ENCODE data around the gene TRAPPC11.

- TF ChIP-seq CTCF (conservative IDR thresholded peaks at IDR 0.05; ENCODE audit: low read depth in 2 of 2): no peak
- TF ChIP-seq JUNB (IDR thresholded peaks at IDR 0.05; ENCODE audit: unreplicated experiment): no peak
- no peak for TF ChIP-seq POLR2AphosphoS5 (IDR thresholded peaks at IDR 0.05; ENCODE audit: low read depth)
- no peak for TF ChIP-seq EZH2 (IDR thresholded peaks at IDR 0.05; ENCODE audit: low read depth, unreplicated experiment)
- no peak for TF ChIP-seq ZNF462 (CRISPR knock-in tag; IDR thresholded peaks at IDR 0.05)
- no peak for TF ChIP-seq REST (IDR thresholded peaks at IDR 0.05; ENCODE audit: unreplicated experiment)
- TF ChIP-seq EZH2phosphoT487 (IDR thresholded peaks at IDR 0.05; ENCODE audit: unreplicated experiment): no peak
Observed at GRCh38 chr4:183727482-183727881, 68.4 kb downstream of the TRAPPC11 start.

Data from GM23338 (cell line).